IMR-90 (cell line): ENCODE data around the gene PSMC5. TPM values are rescaled to one million over a fixed set of nuclear protein-coding genes. Genes with fewer than 3 reads are reported as not detected.

Experiments used
- ATAC-seq: fragments of 200-7000 bp; cut with Tn5 transposase; 2 replicates; pipeline ENCODE4 v1.9.1; 2020; ENCODE audit warnings: low read depth, mild to moderate bottlenecking, moderate library complexity
- BruUV-seq: library from RNA; stranded (reverse); fragments of 400-500 nt; replicated peaks from 2 replicates; lab custom pipeline; 2021; lab: Mats Ljungman, UMichigan
- CTCF ChIA-PET: fragments of 300-600 bp; formaldehyde crosslinking; extraction: SDS; loops from one replicate; lab custom pipeline; 2021; ENCODE audit warnings: antibody characterized with exemption; lab: Yijun Ruan, JAX
- POLR2A ChIA-PET: fragments of 300-600 bp; sonication (Branson Sonifier 250); formaldehyde crosslinking; loops from one replicate; lab custom pipeline; 2022; ENCODE audit warnings: antibody characterized with exemption; ENCODE audit not compliant: unreplicated experiment; lab: Charles Lee
- DNase-seq: peaks from one replicate; pipeline ENCODE4 v3.0.0; 2013
- H2AFZ ChIP-seq: replicated peaks from 2 replicates; pipeline ENCODE3; 2013; ENCODE audit warnings: low read length, mild to moderate bottlenecking; ENCODE audit not compliant: poor library complexity
- H2AK5ac ChIP-seq: 2 replicates; pipeline ENCODE4 v1.6.1; 2013; ENCODE audit warnings: low read depth, low read length, inconsistent platforms
- H2AK9ac ChIP-seq: replicated peaks from 2 replicates; pipeline ENCODE3; 2013; ENCODE audit warnings: mild to moderate bottlenecking, low read depth, low read length, moderate library complexity; ENCODE audit not compliant: poor library complexity
- H2BK120ac ChIP-seq: 2 replicates; pipeline ENCODE4 v1.6.1; 2013; ENCODE audit warnings: low read depth, low read length, inconsistent platforms
- H2BK15ac ChIP-seq: 3 replicates; pipeline ENCODE4 v1.6.1; 2013; ENCODE audit warnings: low read depth, low read length, inconsistent platforms
- H2BK20ac ChIP-seq: 2 replicates; pipeline ENCODE4 v1.6.1; 2013; ENCODE audit warnings: low read depth, mild to moderate bottlenecking, inconsistent platforms, low read length, moderate library complexity
- H2BK5ac ChIP-seq: 2 replicates; pipeline ENCODE4 v1.6.1; 2013; ENCODE audit warnings: mild to moderate bottlenecking, low read depth, low read length, inconsistent platforms; ENCODE audit not compliant: poor library complexity, severe bottlenecking
- H3K14ac ChIP-seq: replicated peaks from 2 replicates; pipeline ENCODE4 v1.6.1; 2013; ENCODE audit warnings: low read depth, low read length, inconsistent platforms
- H3K18ac ChIP-seq: 2 replicates; pipeline ENCODE4 v1.6.1; 2013; ENCODE audit warnings: low read depth, low read length, control low read depth
- H3K23ac ChIP-seq: 2 replicates; pipeline ENCODE4 v1.6.1; 2013; ENCODE audit warnings: low read depth, low read length, inconsistent platforms
- H3K27ac ChIP-seq: 2 replicates; pipeline ENCODE4 v1.5.1; 2013; ENCODE audit warnings: mild to moderate bottlenecking, control low read depth, low read length; ENCODE audit not compliant: insufficient read depth
- H3K27me3 ChIP-seq: 2 replicates; pipeline ENCODE4 v1.6.1; 2013; ENCODE audit warnings: low read length; ENCODE audit not compliant: control insufficient read depth, insufficient read depth
- H3K36me3 ChIP-seq: 2 replicates; pipeline ENCODE4 v1.6.1; 2013; ENCODE audit warnings: low read length, mixed read lengths; ENCODE audit not compliant: control insufficient read depth, insufficient read depth
- H3K4ac ChIP-seq: 2 replicates; pipeline ENCODE4 v1.6.1; 2013; ENCODE audit warnings: low read depth, low read length, inconsistent platforms
- H3K4me1 ChIP-seq: 2 replicates; pipeline ENCODE4 v1.6.1; 2013; ENCODE audit warnings: low read length, mixed read lengths; ENCODE audit not compliant: control insufficient read depth, insufficient read depth
- H3K4me2 ChIP-seq: 2 replicates; pipeline ENCODE4 v1.6.1; 2013; ENCODE audit warnings: low read depth, mild to moderate bottlenecking, control low read depth, low read length, moderate library complexity
- H3K4me3 ChIP-seq: 2 replicates; pipeline ENCODE4 v1.5.1; 2013; ENCODE audit warnings: low read depth, mild to moderate bottlenecking, control low read depth, low read length, moderate library complexity; ENCODE audit not compliant: insufficient read depth
- H3K56ac ChIP-seq: 2 replicates; pipeline ENCODE4 v1.6.1; 2013; ENCODE audit warnings: low read length, inconsistent platforms; ENCODE audit not compliant: insufficient read depth; ENCODE audit errors: extremely low read depth
- H3K79me1 ChIP-seq, 2 experiments: 2 replicates each; pipeline ENCODE4 v1.6.1; 2013; ENCODE audit warnings: low read length in 2 of 2, inconsistent platforms in 1 of 2, low read depth in 1 of 2
- H3K9ac ChIP-seq: 2 replicates; pipeline ENCODE4 v1.6.1; 2013; ENCODE audit warnings: low read depth, low read length, control low read depth
- H3K9me1 ChIP-seq: 2 replicates; pipeline ENCODE4 v1.6.1; 2013; ENCODE audit warnings: low read length, inconsistent platforms; ENCODE audit not compliant: insufficient read depth
- H3K9me3 ChIP-seq: 2 replicates; pipeline ENCODE4 v1.6.1; 2013; ENCODE audit warnings: low read length; ENCODE audit not compliant: control insufficient read depth, insufficient read depth
- H4K20me1 ChIP-seq: 2 replicates; pipeline ENCODE4 v1.6.1; 2013; ENCODE audit warnings: low read length, inconsistent platforms; ENCODE audit not compliant: insufficient read depth
- H4K5ac ChIP-seq: 2 replicates; pipeline ENCODE4 v1.6.1; 2013; ENCODE audit warnings: mild to moderate bottlenecking, low read depth, low read length, control low read depth
- H4K8ac ChIP-seq, 2 experiments: 2 replicates each; pipeline ENCODE4 v1.6.1; 2013; ENCODE audit warnings: low read depth in 2 of 2, low read length in 2 of 2, control low read depth in 1 of 2, inconsistent platforms in 1 of 2
- H4K91ac ChIP-seq: 2 replicates; pipeline ENCODE4 v1.6.1; 2013; ENCODE audit warnings: low read depth, low read length, inconsistent platforms; ENCODE audit not compliant: insufficient read depth
- BHLHE40 ChIP-seq: fragments of 150-350 bp; IDR thresholded peaks from 2 replicates; pipeline ENCODE4 v1.6.1; 2016; ENCODE audit warnings: mild to moderate bottlenecking, low read depth, low read length
- CEBPB ChIP-seq: IDR thresholded peaks from 2 replicates; pipeline ENCODE4 v1.6.1; 2012; ENCODE audit warnings: low read depth, low read length, improper control_type of control experiment
- CTCF ChIP-seq: conservative IDR thresholded peaks from 2 replicates; pipeline ENCODE4 v1.5.1; 2012; ENCODE audit warnings: mild to moderate bottlenecking, low read depth, low read length, improper control_type of control experiment
- MAFK ChIP-seq: IDR thresholded peaks from 2 replicates; pipeline ENCODE4 v1.6.1; 2012; ENCODE audit warnings: low read depth, low read length, improper control_type of control experiment
- MAZ ChIP-seq: IDR thresholded peaks from 2 replicates; pipeline ENCODE4 v1.6.1; 2012; ENCODE audit warnings: low read depth, mild to moderate bottlenecking, low read length, improper control_type of control experiment, moderate library complexity, borderline replicate concordance
- MXI1 ChIP-seq: IDR thresholded peaks from 2 replicates; pipeline ENCODE4 v1.6.1; 2012; ENCODE audit warnings: low read depth, mild to moderate bottlenecking, low read length, moderate library complexity, borderline replicate concordance
- NFE2L2 ChIP-seq: fragments of 150-350 bp; IDR thresholded peaks from 2 replicates; pipeline ENCODE4 v1.6.1; 2016; ENCODE audit warnings: low read depth, mild to moderate bottlenecking, low read length
- USF2 ChIP-seq: fragments of 150-350 bp; IDR thresholded peaks from 2 replicates; pipeline ENCODE4 v1.6.1; 2017; ENCODE audit warnings: mild to moderate bottlenecking, antibody characterized with exemption, low read length, low read depth
- WGBS, 2 experiments: methylation state at CpG; one replicate each; pipeline versions ENCODE4 v1.1.5 to v1.1.7; 2013; ENCODE audit warnings: missing lambda C conversion rate in 2 of 2; ENCODE audit not compliant: insufficient read length in 1 of 2; ENCODE audit errors: extremely low coverage in 2 of 2; 5-methylcytosine and 5-hydroxymethylcytosine counted together
- dilution Hi-C: fragments of 300-500 bp; cut with HindIII; formaldehyde crosslinking; loops from one replicate; pipeline ENCODE4 v1.14.3; 2018; ENCODE audit warnings: low sequenced_read_pairs; ENCODE audit not compliant: unreplicated experiment
- in situ Hi-C: fragments of 300-500 bp; cut with MboI; formaldehyde crosslinking; loops from 3 replicates; pipeline ENCODE4 v1.14.3; 2019; ENCODE audit warnings: low sequenced_read_pairs, inconsistent platforms, mixed read lengths
- intact Hi-C: fragments of 100-400 bp; cut with micrococcal nuclease; formaldehyde crosslinking; loops from 2 replicates; pipeline ENCODE4 v1.10.0; 2022
- polyA plus RNA-seq, 3 experiments: library from polyadenylated mRNA; depleted of rRNA; stranded (reverse); fragments of >200 nt; gene quantifications; 2 replicates each; pipeline ENCODE4 v1.2.3, GENCODE V29; 2012; ENCODE audit warnings: low replicate concordance in 1 of 3
- total RNA-seq: library from RNA; depleted of rRNA; stranded (reverse); fragments of >200 nt; gene quantifications from 2 replicates; pipeline ENCODE4 v1.2.3, GENCODE V29; 2012

Gene PSMC5
- total and polyA plus RNA-seq, 2 of the 4 experiments (the other 2 are of a cell fraction), result 105 to 165 TPM

GRCh38 chr17:63809970-63810369 lies 17.3 kb upstream of the PSMC5 start:
- CTCF ChIA-PET, result no interaction called here

More at GRCh38 chr17:63809970-63810369, 17.3 kb upstream of the PSMC5 start:
- intact Hi-C loops, result no loop called here
- Histone ChIP-seq H3K4me2 (no peak overlapping the region), H2BK5ac (no peak overlapping the region), H3K14ac (no peak overlapping the region), H3K9me1 (no peaks in the 10 kb centered on the region), H3K9me3 (no peaks in the 10 kb centered on the region), H4K8ac (no peak overlapping the region), H2BK20ac (no peak overlapping the region), H3K4me1 (no peaks in the 10 kb centered on the region; the same call in 1 of the 2 replicates), H3K4me3 (no peak overlapping the region), H2AK5ac (no peak overlapping the region), H3K36me3 (peaks cover 62% of the 10 kb centered on the region), H4K5ac (no peak overlapping the region), H3K18ac (no peak overlapping the region), H3K27ac (no peak overlapping the region), H4K91ac (no peak overlapping the region), H3K27me3 (no peaks in the 10 kb centered on the region), H2AK9ac (no peak overlapping the region), H3K9ac (no peak overlapping the region), H2AFZ (no peak overlapping the region), H3K79me1 (peaks cover 22 to 30% of the 10 kb centered on the region in 2 experiments), H2BK120ac (no peak overlapping the region), H2BK15ac (no peak overlapping the region), H4K20me1 (no peaks in the 10 kb centered on the region), H3K4ac (no peak overlapping the region), H3K23ac (no peak overlapping the region), H3K56ac (no peak overlapping the region)
- TF ChIP-seq MAFK, result no peak
- no peak for TF ChIP-seq CTCF
- TF ChIP-seq USF2, result no peak
- TF ChIP-seq CEBPB, result no peak
- no peak for TF ChIP-seq MXI1
- TF ChIP-seq NFE2L2, result no peak
- no peak for TF ChIP-seq BHLHE40
- no peak for TF ChIP-seq MAZ
- no TSS peak for BruUV-seq
- DNase-seq (no peak), ATAC-seq (no peak)
- POLR2A ChIA-PET, result no interaction called here
- WGBS, 2 experiments, result no CpG with 5 or more reads among the region's 9 CpGs
- in situ Hi-C loops, result no loop called here
- dilution Hi-C loops, result no loop called here
